ENCODE data around the gene BRAF.
"Not testable (repeated sequence)": the region's sequence is repeated elsewhere in the genome, so short reads cannot be mapped to it uniquely, and the experiment has no call there.

Gene BRAF

DNA sequence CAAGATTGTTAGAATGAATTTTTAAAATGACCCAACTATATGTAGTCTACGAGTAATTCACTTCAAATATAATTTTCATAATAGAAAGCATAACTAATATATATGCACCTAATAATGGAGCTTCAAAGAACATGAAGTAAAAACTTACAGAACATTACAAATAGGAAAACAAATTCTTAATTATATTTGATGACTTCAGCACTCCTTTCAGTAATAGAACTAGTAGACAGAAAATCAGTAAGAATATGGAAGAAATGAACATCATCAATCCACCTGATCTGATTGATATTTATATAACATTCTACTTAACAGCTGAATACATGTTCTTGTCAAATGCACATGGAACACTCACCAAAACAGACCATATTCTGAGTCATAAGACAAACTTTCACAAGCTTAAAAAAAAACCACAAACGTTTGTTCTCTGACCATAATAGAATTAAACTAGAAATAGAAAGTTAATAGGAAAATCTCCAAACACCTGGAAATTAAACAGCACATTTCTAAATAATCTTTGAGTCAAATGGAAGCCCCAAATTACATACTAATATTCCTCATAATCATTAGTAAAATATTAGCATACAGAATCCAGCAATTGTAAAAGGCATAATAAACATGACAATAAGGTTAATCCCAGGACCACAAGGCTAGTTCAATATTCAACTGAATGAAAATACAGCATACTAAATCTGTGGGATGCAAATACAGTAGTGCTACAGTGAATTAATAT is 48.0 kb downstream of the BRAF start:
- DNase-seq = no peak

DNA sequence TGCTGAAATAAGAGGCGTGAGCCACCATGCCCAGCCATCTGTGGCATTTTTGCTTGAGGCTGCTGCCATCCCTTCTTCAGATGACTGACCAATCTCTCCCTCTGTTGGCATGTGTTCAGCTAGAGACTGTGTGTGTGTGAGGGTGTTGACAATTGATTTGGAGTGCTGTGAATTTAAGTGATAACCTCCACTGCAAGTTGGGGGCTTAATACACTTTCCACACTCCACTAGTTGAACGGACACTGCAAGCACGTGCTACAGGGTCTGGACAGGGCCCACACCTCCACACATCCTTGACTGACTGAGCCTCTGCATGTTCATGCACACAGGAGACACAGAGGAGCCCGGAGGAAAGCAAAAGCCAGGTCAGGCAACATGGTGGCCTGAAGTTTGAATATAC is 51.3 kb downstream of the BRAF start:
- DNase-seq = no peak

DNA sequence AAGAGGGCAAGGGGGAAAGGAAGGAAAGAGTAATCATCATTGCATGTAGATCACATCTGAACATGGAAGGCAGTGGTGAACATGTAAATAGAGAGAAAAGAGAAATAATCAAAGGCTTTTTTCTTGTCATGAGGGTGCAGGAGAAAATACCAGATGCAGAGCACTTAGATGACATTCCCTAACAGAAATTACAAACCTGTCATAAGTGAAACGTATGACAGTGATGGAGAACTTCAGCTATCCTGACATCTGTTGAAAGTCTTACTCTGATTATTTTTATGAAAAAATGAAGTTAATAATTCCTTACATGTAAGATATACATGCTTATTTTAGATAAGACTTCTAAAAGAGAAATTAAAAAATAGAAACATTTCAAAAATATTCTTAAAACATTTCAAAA is 54.7 kb downstream of the BRAF start:
- no peak for DNase-seq

DNA sequence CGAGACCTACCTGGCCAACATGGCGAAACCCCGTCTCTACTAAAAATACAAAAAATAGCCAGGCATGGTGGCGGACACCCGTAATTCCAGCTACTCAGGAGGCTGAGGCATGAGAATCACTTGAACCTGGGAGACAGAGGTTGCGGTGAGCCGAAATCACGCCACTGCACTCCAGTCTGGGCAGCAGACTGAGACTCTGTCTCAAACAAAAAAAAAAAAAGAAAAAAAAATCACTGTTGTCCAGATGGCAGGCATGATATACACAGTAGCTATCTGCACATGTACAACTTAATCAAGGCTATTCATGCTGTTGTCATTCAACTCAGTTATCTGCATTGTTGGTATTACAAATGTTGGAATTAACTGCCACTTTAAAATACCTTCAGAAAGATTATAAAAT is 55.3 kb downstream of the BRAF start:
- no peak for DNase-seq

DNA sequence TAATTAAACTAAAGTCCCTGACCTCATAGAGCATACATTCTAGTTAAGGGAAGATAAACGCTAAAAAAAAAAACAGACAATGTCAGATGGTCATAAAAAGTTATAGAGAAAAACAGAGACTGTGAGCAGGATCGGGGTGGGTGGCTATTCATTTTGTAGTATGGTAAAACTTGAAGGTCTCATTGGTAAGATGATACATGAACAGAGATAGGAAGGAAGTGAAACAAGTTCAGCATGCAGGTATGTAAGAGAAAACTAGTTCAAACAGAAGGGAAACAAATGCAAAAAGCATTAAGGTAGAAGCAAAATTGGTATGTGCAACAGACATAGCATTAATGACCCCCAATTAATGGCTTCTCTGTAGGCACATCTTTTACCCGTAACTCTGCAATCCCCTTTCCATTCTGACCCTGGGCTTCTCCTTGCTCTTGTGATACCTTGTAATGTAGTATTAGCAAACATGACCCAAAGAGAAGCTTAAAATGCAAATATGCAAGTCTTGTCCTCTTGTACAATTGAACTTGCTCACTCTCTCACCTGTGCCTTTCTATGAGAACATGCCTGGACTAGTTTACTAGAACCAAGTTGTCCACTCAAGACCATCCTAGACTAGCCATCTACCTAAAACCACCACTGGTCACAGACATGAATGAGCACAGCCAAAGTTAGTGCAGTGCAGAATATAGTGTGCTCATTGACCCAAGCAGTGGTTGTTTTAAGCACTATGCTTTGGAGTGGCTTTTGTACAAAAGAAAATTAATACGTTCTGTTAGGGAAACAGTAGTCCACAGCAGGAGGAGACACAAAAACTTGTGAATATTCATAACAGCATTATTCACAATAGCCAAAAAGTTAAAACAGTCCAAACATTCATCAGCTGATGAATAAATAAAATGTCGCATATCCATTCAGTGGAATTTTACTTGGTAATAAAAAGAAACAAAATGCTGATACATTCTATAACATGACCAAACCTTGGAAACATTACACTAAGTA is 57.0 kb downstream of the BRAF start:
- DNase-seq = no peak

DNA sequence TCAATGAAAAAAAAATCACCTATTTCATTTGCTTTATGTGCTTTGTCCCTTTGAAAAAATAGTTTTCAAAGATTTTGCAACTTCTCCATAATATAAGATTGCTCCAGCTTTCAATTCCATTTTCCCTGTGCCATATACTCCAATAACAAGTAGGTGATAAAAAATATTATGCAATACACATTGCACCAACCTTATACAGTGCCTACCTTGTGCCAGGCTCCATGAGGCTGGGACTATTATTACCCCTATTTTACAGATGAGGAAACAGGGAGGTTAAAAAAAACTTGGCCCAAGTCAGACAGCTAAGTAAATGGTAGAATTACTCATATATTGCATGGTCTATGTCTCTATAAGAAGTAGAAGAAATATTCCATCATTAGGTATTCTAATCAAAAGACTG is 57.8 kb downstream of the BRAF start:
- no peak for DNase-seq

DNA sequence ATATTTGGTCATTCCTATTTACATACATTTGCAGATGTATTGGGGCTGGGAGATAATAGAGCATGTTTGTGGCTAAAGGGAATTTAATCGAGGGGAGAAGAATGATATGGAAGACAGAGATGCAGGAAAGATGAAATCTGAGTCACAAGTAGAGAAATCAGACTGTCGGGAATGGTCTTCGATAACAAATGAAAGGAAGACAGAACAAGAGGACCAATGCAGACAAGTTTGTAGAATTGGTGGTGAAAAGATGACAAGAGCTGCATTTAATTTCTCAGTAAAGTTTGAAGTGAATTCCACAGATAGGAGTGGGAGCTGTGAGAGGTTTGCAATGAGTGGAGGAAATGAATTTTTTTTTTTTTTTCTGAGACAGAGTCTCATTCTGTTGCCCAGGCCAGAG is 60.0 kb downstream of the BRAF start:
- DNase-seq = no peak

GRCh38 chr7:140863867-140864266 is 60.9 kb downstream of the BRAF start:
- DNase-seq = no peak

DNA sequence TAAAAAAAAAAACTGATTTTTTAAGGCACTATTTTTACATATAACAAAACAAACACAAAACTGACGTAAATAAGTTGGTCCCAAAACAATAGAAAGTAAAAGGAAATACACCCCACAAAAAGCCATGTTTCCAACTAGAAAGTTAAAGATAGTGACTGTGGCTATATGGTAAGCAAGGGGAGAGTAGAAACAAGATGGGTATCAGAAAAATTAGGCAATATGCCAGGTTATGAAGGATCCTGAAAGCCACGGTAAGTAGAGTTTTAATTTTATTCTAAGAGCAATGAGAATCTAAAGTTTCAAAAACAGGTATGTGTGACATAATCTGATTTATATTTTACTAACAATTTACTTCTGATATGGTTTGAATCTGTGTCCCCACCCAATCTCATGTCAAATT is 61.5 kb downstream of the BRAF start:
- no peak for DNase-seq

DNA sequence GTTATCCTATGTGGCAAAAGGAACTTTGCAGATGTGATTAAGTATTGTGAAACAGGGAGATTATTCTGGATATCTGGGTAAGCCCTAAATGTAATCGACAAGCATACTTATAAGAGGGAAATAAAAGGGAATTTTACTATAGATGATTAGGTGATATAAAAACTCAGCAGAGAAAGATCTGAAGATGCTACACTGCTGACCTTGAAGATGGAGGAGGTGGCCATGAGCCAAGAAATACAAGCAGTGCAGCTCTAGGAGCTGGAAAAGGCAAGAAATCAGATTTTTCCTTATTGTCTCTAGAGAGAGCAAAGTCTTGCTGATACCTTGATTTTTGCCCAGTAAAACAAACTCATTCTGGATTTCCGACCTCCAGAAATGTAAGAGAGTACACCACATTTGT is 67.7 kb downstream of the BRAF start:
- DNase-seq = no peak

DNA sequence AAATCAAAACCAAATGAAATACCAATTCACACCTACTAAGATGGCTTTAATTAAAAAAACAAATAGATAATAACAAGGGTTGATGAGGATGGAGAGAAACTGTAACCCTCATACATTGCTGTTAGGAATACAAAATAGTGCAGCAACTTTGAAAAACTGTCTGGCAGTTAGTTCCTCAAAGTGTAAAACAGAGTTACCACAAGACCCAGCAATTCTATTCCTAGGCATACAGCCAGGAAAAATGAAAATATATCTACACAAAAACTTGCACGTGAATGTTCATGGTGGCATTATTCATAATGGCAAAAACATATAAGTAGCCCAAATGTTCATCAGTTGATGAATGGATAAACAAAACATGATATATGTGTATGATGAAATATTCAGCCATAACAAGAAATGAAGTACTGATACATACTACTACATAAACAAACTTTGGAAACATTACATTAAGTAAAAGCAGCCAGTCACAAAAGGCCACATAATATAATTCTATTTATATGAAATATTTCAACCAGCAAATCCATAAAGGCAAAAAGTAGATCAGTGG is 83.5 kb downstream of the BRAF start:
- DNase-seq = no peak

DNA sequence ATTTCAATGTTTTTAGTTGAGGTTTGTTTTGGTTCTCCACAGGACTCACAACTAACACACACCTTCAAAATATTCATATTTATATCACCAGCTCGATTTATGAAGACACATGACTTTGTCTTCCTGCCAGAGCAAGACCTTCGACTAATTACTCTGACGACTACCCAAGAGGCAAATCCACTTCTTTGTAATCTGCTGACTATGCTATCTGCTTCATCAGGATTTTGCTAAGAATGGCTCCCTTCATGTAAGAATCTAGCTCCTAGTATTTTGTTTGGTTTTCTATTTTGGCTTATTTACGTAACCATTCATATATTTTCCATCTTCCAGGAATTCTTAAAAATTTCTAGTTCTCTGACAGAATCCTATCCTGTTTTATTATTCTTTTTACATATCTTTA is 93.0 kb downstream of the BRAF start:
- DNase-seq = no peak

GRCh38 chr7:140829720-140830119 is 95.0 kb downstream of the BRAF start:
- no peak for DNase-seq

GRCh38 chr7:140828741-140829140 is 96.0 kb downstream of the BRAF start:
- no peak for DNase-seq

- DNase-seq = not testable (repeated sequence)
Observed at GRCh38 chr7:140817383-140817782, 107.3 kb downstream of the BRAF start.

DNA sequence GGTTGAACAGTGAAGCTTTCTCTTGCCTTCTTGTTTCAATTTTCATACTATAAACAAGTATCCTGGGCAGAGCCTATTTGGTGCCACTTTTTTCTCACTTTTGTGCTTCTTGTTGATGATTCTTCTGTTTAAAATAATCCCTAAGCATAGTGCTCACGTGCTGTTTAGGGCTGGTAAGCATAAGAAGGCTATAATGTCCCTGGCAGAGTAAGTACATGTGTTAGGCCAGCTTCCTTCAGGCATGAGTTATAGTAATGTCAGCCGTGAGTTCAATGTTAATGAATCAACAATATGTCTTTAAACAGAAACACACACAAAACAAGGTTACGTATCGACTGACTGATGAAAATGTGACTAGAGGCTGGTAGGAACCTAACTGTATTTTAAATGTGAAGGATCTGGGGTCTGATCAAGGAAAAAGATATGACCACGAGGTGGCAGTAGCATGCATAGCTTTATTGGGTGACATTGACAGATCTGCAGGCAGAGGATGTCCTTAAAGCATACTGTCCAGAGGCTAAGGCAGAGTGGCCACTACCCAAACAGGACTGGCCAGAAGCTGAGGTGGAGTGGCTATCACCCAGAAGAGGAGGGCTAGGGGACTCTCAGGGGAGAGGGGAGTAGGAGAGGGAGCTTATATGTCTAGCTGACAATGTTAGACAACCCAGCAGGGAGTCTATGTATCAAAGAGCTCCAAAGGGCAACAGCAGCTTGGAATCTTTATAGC is 113.7 kb downstream of the BRAF start:
- peak in 12 of 14 donors; percentile 1 to 70 (median 18) for DNase-seq

DNA sequence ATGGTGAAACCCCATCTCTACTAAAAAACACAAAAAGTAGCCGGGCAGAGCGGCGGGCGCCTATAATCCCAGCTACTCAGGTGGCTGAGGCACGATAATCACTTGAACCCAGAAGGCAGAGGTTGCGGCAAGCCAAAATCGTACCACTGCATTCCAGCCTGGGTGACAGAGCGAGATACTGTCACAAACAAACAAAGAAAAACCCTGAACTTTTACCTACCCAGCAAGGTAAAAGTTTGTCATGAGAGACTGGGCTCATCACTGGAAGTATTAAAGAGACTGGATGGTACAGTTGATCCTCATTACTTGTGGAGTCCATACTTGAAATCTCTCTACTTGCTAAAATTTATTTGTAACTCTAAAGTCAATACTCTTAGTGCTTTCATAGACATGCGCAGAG is 114.3 kb downstream of the BRAF start:
- no peak for DNase-seq

DNA sequence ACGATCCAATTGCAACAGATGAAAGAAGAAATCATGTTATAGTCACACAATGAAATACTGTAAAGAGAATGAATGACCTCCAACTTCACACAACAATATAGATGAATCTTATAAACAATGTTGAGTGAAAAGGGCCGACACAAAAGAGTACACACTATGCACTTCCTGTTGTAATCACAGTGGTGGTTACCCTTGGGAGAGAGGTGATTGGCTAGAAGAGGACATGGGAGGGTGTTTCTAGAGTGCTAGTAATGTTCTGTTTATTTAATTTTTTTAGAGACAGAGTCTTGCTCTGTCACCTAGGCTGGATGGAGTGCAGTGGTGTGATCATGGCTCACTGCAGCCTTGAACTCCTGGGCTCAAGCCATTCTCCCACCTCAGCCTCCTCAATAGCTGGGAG is 145.8 kb downstream of the BRAF start:
- no peak for DNase-seq

DNA sequence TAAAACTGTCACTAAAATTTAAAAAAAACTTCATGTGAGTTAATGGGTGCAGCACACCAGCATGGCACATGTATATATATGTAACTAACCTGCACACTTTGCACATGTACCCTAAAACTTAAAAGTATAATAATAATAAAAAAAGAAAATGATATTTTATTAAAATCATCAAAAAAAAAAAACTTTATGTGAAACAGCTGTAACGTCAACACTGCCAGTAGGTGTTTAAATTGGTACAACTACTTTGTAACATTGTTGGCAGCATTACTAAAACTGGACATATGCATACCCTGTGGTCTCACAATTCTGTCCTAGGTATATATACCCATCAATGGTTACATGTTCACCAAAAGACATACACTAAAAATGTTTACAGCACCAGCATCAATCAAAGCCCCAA is 146.2 kb downstream of the BRAF start:
- no peak for DNase-seq

DNA sequence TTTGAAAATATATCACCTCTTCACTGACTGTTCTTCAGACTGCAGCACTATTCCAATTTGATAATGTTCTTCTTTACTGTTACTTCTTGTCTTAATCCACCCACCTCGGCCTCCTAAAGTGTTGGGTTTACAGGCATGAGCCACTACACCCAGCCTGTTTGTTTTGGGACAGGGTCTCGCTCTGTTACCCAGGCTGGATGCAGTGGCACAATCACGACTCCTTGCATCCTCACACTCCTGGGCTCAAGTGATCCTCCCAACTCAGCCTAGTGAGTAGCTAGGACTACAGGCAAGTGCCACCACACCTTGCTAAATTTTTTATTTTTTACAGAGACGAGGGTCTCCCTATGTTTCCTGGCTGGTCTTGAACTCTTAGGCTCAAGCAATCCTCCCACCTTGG is 150.4 kb downstream of the BRAF start:
- DNase-seq = no peak

- DNase-seq = no peak
Observed at GRCh38 chr7:140773104-140773503, 151.6 kb downstream of the BRAF start.

GRCh38 chr7:140771826-140772225 is 152.9 kb downstream of the BRAF start:
- DNase-seq = no peak

- no peak for DNase-seq
Observed at GRCh38 chr7:140769852-140770251, 154.9 kb downstream of the BRAF start.
